Astrocyte (in vitro differentiated cells and primary cell): Measurements from ENCODE around the gene CAMK1G. TPM values are rescaled to one million over a fixed set of nuclear protein-coding genes. Genes with fewer than 3 reads are reported as not detected.

Source experiments
- DNase-seq: peaks from one replicate; pipeline ENCODE4 v3.0.0-alpha.2; 2010; ENCODE audit warnings: low read depth
- FAIRE-seq: peaks from 2 replicates; lab custom pipeline; 2011; peaks lifted over from hg19 to GRCh38; lab: Jason Lieb, UNC
- H2AFZ ChIP-seq: 2 replicates; pipeline ENCODE4 v1.6.0; 2012; ENCODE audit warnings: low read depth, low read length, inconsistent platforms
- H3K27ac ChIP-seq: 2 replicates; pipeline ENCODE4 v1.5.1; 2011; ENCODE audit warnings: low read depth, low read length, inconsistent platforms
- H3K27me3 ChIP-seq: 2 replicates; pipeline ENCODE4 v1.6.0; 2011; ENCODE audit warnings: low read length, inconsistent platforms; ENCODE audit not compliant: insufficient read depth
- H3K36me3 ChIP-seq: 2 replicates; pipeline ENCODE4 v1.5.1; 2011; ENCODE audit warnings: low read length, inconsistent platforms; ENCODE audit not compliant: insufficient read depth
- H3K4me1 ChIP-seq: 2 replicates; pipeline ENCODE4 v1.5.1; 2011; ENCODE audit warnings: low read length, inconsistent platforms; ENCODE audit not compliant: insufficient read depth
- H3K4me2 ChIP-seq: 2 replicates; pipeline ENCODE4 v1.6.0; 2012; ENCODE audit warnings: low read length, inconsistent platforms
- H3K4me3 ChIP-seq: 2 replicates; pipeline ENCODE4 v1.5.1; 2011; ENCODE audit warnings: low read depth, mild to moderate bottlenecking, low read length, inconsistent platforms; ENCODE audit not compliant: insufficient read depth
- H3K79me2 ChIP-seq: 2 replicates; pipeline ENCODE4 v1.6.0; 2012; ENCODE audit warnings: mild to moderate bottlenecking, low read length, inconsistent platforms; ENCODE audit not compliant: insufficient read depth
- H3K9ac ChIP-seq: 2 replicates; pipeline ENCODE4 v1.6.0; 2012; ENCODE audit warnings: mild to moderate bottlenecking, low read length, inconsistent platforms
- H3K9me3 ChIP-seq: 2 replicates; pipeline ENCODE4 v1.5.1; 2012; ENCODE audit warnings: low read depth, mild to moderate bottlenecking, low read length, inconsistent platforms; ENCODE audit not compliant: insufficient read depth
- H4K20me1 ChIP-seq: 2 replicates; pipeline ENCODE4 v1.6.0; 2012; ENCODE audit warnings: low read length, inconsistent platforms; ENCODE audit not compliant: insufficient read depth
- H3K27ac Mint-ChIP-seq: one replicate; pipeline ENCODE4 v1.8.0; 2021; ENCODE audit warnings: mild to moderate bottlenecking, mixed read lengths; ENCODE audit not compliant: unreplicated experiment
- H3K27me3 Mint-ChIP-seq: one replicate; pipeline ENCODE4 v1.8.0; 2021; ENCODE audit warnings: low read depth, mixed read lengths; ENCODE audit not compliant: unreplicated experiment
- H3K36me3 Mint-ChIP-seq: one replicate; pipeline ENCODE4 v1.8.0; 2021; ENCODE audit warnings: low read depth, mixed read lengths; ENCODE audit not compliant: unreplicated experiment
- H3K4me1 Mint-ChIP-seq: one replicate; pipeline ENCODE4 v1.8.0; 2021; ENCODE audit warnings: low read depth, mixed read lengths; ENCODE audit not compliant: unreplicated experiment
- H3K4me3 Mint-ChIP-seq: one replicate; pipeline ENCODE4 v1.8.0; 2021; ENCODE audit warnings: mild to moderate bottlenecking, moderate library complexity, mixed read lengths; ENCODE audit not compliant: unreplicated experiment
- H3K9me3 Mint-ChIP-seq: one replicate; pipeline ENCODE4 v1.8.0; 2021; ENCODE audit warnings: mild to moderate bottlenecking, mixed read lengths; ENCODE audit not compliant: unreplicated experiment
- CTCF ChIP-seq: IDR thresholded peaks from 2 replicates; pipeline ENCODE4 v1.5.1; 2011; ENCODE audit warnings: low read depth, mild to moderate bottlenecking, inconsistent platforms, low read length, moderate library complexity; ENCODE audit not compliant: insufficient read depth
- EZH2 ChIP-seq: IDR thresholded peaks from 2 replicates; pipeline ENCODE4 v1.6.1; 2012; ENCODE audit warnings: mild to moderate bottlenecking, low read length, inconsistent platforms; ENCODE audit not compliant: insufficient read depth
- total RNA-seq: library from RNA; stranded (reverse); gene quantifications from 2 replicates; pipeline ENCODE4 v1.2.1, GENCODE V29; 2021

The CAMK1G gene
- total RNA-seq, 1 donor from 2014 or later: 0.45 TPM

GRCh38 chr1:209622841-209623829, 39.6 kb downstream of the CAMK1G start:
- H3K36me3 Mint-ChIP-seq: peaks cover 7% of the 10 kb centered on the region
- Histone ChIP-seq H3K4me1 (peaks cover 15% of the 10 kb centered on the region), H3K27ac (no peak overlapping the region), H3K4me3 (no peak overlapping the region), H3K27me3 (no peaks in the 10 kb centered on the region), H3K36me3 (no peaks in the 10 kb centered on the region), H4K20me1 (no peaks in the 10 kb centered on the region), H3K79me2 (no peaks in the 10 kb centered on the region), H3K9ac (no peak overlapping the region), H3K4me2 (no peak overlapping the region), H3K9me3 (no peaks in the 10 kb centered on the region), H2AFZ (no peak overlapping the region)
- FAIRE-seq: no peak
- H3K27me3 Mint-ChIP-seq: peaks cover 44% of the 10 kb centered on the region
- TF ChIP-seq EZH2 (no peak), CTCF (no peak)
- no peak for DNase-seq
- H3K9me3 Mint-ChIP-seq: no peaks in the 10 kb centered on the region
- no peak overlapping the region for H3K27ac Mint-ChIP-seq
- no peak overlapping the region for H3K4me3 Mint-ChIP-seq
- H3K4me1 Mint-ChIP-seq: peaks cover 24% of the 10 kb centered on the region

- H3K27ac Mint-ChIP-seq: no peak overlapping the region
- peaks cover 31% of the 10 kb centered on the region for H3K4me1 Mint-ChIP-seq
- Histone ChIP-seq H2AFZ (no peak overlapping the region), H3K27me3 (no peaks in the 10 kb centered on the region), H4K20me1 (no peaks in the 10 kb centered on the region), H3K9me3 (no peaks in the 10 kb centered on the region), H3K4me1 (peaks cover 15% of the 10 kb centered on the region), H3K36me3 (no peaks in the 10 kb centered on the region), H3K4me2 (peak overlapping the region; percentile 50), H3K79me2 (no peaks in the 10 kb centered on the region), H3K9ac (peak overlapping the region; percentile 26), H3K4me3 (no peak overlapping the region), H3K27ac (no peak overlapping the region)
- H3K4me3 Mint-ChIP-seq: no peak overlapping the region
- no peak for FAIRE-seq
- peaks cover 30% of the 10 kb centered on the region for H3K27me3 Mint-ChIP-seq
- no peaks in the 10 kb centered on the region for H3K9me3 Mint-ChIP-seq
- DNase-seq: no peak
- peaks cover 4% of the 10 kb centered on the region for H3K36me3 Mint-ChIP-seq
- TF ChIP-seq CTCF (no peak), EZH2 (no peak)
These were observed 41.3 kb downstream of the CAMK1G start for GRCh38 chr1:209624558-209625549.
